Ureter (tissue), 1 donor: Measurements from ENCODE around the gene AKT3. TPM values are rescaled to one million over a fixed set of nuclear protein-coding genes. Genes with fewer than 3 reads are reported as not detected.

Experiments used
- DNase-seq: peaks from one replicate; pipeline ENCODE4 v3.0.0-alpha.2; 2020; ENCODE audit warnings: low spot score
- total RNA-seq: library from RNA; stranded (reverse); gene quantifications from one replicate; pipeline ENCODE4 v1.2.4, GENCODE V29; 2023
- donor health status: DM: yes; HTN: yes; CAD: no.

Gene AKT3
- total RNA-seq, 1 donor from 2014 or later: 82.3 TPM

GRCh38 chr1:243462929-243463697 lies 386.9 kb downstream of the AKT3 start:
- DNase-seq: no peak

- DNase-seq: no peak
Measured at GRCh38 chr1:243461700-243462099, 388.3 kb downstream of the AKT3 start.

GRCh38 chr1:243459059-243459458 lies 391.0 kb downstream of the AKT3 start:
- DNase-seq: no peak

DNA sequence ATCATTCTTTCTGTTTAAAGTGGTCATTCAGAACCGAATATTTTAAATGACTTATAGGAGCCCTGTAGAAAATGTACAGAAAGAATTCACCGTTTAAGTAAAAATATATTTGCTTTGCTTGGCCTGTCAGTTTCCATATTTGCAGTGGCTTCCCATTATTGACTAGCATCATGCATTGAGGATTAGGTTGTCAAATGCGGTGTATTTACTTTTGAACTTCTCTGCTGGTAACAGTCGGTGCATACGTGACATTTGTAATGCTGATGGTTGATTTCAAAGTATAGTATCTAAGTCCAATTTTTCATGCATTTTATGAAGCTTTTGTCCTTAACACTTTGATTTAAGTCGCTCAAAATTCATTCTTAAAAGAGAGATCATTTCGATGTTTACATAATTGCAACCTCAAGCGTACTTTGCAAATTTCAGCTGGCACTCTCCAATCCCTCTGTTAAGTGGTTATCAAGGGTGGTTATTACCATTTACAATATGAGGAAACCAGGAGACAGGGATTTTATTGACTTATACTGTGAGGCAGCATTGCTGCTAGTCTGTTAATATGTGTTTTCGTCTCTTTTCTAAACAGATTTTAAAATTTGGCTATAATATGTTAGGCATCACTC lies 392.6 kb downstream of the AKT3 start:
- no peak for DNase-seq

- DNase-seq: no peak
Measured at GRCh38 chr1:243455760-243456651, 394.0 kb downstream of the AKT3 start.

DNA sequence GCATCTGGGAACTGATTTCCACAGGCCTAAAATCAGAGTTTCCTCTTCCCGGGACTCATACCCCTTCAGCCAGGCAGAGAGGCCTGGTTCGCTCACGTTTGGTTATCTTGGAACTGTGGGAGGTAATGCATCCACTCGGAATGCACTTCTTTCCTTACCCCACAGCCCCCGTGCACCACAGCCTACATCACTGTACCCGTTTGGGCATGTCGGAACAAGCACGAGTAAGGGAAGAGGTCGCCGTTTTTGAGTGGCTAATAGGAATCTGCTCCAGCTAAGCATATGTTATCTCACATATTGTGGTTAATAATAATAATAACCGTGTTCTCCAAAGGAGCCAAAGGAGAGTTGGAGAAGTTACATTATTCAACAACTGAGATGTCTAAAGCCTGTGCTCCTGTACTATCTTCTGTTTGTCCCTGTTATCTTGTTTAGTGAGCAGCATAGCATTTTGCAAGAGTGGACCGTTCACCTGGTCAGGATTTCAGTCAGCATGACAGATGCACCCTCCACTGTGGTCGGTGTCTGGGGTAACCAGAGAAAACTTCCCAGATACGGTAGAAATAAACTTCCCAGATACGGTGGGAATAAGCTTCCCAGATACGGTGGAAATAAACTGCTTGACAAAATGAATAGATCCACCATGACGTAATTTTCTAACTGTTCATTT lies 395.6 kb downstream of the AKT3 start:
- DNase-seq: no peak

DNA sequence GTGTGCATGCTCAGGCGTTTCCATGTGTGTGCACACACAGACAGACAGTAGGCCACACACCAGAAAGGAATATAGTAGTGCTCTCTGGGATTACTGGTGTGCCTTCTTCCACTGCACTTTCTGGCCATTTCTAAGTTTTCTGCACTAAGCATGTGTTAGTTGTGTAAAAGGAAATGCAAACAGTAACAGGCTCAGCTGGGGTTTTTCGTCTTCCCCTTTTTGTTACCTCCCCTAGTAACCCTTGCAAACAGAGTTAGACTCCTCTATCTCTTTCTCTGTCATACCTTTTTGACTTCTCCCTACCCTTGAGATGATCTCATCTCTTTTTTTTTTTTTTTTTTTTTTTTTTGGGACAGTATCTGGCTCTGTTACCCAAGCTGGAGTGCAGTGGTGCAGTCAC lies 398.0 kb downstream of the AKT3 start:
- no peak for DNase-seq

GRCh38 chr1:243449373-243449772 lies 400.7 kb downstream of the AKT3 start:
- DNase-seq: no peak

- no peak for DNase-seq
Measured at GRCh38 chr1:243447844-243448243, 402.2 kb downstream of the AKT3 start.

DNA sequence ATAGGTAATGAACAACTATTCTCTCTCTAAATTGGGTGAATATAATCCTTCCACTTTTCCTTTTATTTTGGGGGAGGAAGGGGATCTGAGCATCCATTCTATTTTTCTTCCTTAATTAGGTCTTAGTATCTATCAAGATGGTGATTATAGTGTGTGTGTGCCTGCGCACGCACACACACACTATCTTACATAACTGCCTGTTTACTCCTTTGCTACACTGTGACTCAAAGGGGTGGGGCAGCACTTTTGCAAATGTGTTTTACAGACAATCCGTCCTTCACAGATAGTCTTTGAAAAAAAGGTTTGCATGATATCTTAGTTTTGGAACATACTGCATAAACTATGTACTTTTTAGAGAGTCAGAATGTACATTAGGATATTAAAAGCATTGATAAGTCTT lies 402.7 kb downstream of the AKT3 start:
- no peak for DNase-seq

- DNase-seq: no peak
Measured at GRCh38 chr1:243443557-243443956, 406.5 kb downstream of the AKT3 start.

DNA sequence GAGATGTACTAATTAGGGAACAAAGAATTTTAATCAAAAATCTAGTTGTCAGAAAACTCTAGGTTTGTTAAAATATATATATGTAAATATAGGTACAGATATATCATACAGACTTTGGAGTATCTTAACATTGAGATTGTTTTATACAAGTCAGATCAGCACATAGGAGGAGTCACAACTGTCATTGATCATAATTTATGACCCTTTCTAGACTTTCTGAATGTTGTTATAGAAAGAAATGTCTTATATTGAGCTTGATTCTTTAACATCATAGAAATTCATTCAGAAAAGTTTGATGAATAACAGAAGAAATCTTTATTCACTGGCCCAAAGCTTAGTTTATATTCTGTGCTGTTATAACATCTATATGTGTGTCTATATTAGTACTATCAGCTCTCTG lies 408.4 kb downstream of the AKT3 start:
- no peak for DNase-seq

DNA sequence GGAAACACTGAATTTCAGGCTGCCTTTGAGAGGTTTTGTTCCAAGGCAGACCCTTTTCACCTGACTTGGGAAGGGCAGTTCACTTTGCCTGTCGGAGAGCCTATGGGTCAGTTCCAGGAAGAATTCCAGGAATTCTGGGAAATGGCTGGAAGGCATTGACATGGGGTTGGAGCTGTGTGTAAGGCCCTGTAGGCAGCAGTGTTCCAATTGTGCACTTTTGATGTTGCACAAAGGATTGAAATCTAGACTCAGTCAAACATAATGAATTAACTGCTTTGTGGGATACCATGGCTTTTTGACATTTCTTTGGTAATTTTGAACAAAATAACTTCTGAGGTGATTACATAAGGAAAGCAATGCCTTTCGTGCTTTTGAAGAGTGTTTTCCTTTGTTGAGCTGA lies 409.6 kb downstream of the AKT3 start:
- DNase-seq: no peak

- DNase-seq: no peak
Measured at GRCh38 chr1:243438815-243439214, 411.2 kb downstream of the AKT3 start.

Other genes starting within 250 kb of the AKT3 start
- 14.2 TPM for gene ZBTB18, start 201.0 kb upstream of the AKT3 start, total RNA-seq